ENCODE results near the gene XXYLT1.

DNA sequence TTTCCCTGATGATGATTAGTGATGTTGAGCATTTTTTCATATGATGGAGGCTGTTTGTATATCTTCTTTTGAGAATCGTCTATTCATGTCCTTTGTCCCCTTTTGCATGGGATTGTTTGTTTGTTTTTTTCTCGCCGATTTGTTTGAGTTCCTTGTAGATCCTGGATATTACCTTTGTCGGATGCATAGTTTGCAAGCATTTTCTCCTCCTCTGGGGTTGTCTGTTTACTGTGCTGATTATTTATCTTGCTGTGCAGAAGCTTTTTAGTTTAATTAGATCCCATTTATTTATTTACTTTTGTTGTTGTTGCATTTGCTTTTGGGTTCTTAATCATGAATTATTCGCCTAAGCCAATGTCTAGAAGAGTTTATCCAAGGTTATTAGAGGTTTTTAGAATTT is 232.8 kb downstream of the XXYLT1 start:
- no peak for TF ChIP-seq POLR2A (IDR thresholded peaks at IDR 0.05; ENCODE audit: low read depth, low read length)
- TF ChIP-seq RFX5 (IDR thresholded peaks at IDR 0.05; ENCODE audit: low read depth, low read length) = no peak
- TF ChIP-seq, protein P1, sequence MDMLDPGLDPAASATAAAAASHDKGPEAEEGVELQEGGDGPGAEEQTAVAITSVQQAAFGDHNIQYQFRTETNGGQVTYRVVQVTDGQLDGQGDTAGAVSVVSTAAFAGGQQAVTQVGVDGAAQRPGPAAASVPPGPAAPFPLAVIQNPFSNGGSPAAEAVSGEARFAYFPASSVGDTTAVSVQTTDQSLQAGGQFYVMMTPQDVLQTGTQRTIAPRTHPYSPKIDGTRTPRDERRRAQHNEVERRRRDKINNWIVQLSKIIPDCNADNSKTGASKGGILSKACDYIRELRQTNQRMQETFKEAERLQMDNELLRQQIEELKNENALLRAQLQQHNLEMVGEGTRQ (IDR thresholded peaks at IDR 0.05; ENCODE audit: low read depth, low read length) = no peak
- TF ChIP-seq, protein P2, sequence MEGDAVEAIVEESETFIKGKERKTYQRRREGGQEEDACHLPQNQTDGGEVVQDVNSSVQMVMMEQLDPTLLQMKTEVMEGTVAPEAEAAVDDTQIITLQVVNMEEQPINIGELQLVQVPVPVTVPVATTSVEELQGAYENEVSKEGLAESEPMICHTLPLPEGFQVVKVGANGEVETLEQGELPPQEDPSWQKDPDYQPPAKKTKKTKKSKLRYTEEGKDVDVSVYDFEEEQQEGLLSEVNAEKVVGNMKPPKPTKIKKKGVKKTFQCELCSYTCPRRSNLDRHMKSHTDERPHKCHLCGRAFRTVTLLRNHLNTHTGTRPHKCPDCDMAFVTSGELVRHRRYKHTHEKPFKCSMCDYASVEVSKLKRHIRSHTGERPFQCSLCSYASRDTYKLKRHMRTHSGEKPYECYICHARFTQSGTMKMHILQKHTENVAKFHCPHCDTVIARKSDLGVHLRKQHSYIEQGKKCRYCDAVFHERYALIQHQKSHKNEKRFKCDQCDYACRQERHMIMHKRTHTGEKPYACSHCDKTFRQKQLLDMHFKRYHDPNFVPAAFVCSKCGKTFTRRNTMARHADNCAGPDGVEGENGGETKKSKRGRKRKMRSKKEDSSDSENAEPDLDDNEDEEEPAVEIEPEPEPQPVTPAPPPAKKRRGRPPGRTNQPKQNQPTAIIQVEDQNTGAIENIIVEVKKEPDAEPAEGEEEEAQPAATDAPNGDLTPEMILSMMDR (conservative IDR thresholded peaks at IDR 0.05; ENCODE audit: low read depth, low read length) = no peak
- no peak for TF ChIP-seq MAZ (IDR thresholded peaks at IDR 0.05; ENCODE audit: borderline replicate concordance, low read depth, low read length)
- no peak for TF ChIP-seq FOS (IDR thresholded peaks at IDR 0.05; ENCODE audit: low read depth, low read length)
- no peak for TF ChIP-seq MAFK (IDR thresholded peaks at IDR 0.05; ENCODE audit: low read depth, low read length)
- no peak for TF ChIP-seq RAD21 (IDR thresholded peaks at IDR 0.05; ENCODE audit: low read length)
- TF ChIP-seq RCOR1 (IDR thresholded peaks at IDR 0.05; ENCODE audit: insufficient replicate concordance, low read length) = no peak
- no peak for TF ChIP-seq CEBPB (IDR thresholded peaks at IDR 0.05; ENCODE audit: low read depth, low read length)
- no peak for TF ChIP-seq NFE2L2 (IDR thresholded peaks at IDR 0.05; ENCODE audit: low read depth, low read length)

Measured in IMR-90 (cell line).